Measurements from ENCODE around the gene CELA2A.

CELA2A gene

GRCh38 chr1:15444468-15445389, 11.8 kb upstream of the CELA2A start:
- Histone ChIP-seq H3K9me3 (ENCODE audit: control insufficient read depth, low read length) (no peaks in the 10 kb centered on the region), H3K27me3 (replicated peaks; ENCODE audit: control insufficient read depth, insufficient read depth, low read length, poor library complexity, severe bottlenecking) (no peaks in the 10 kb centered on the region), H3K4me1 (ENCODE audit: control insufficient read depth, insufficient read depth, low read length, poor library complexity, severe bottlenecking) (no peaks in the 10 kb centered on the region), H3K27ac (ENCODE audit: insufficient read depth, low read length, poor library complexity, severe bottlenecking) (no peak overlapping the region), H3K4me3 (ENCODE audit: insufficient read depth, low read depth, low read length, poor library complexity, severe bottlenecking) (no peak overlapping the region), H3K36me3 (ENCODE audit: control insufficient read depth, insufficient read depth, low read length) (no peaks in the 10 kb centered on the region)
- no peak for DNase-seq

GRCh38 chr1:15445390-15446122, 11.0 kb upstream of the CELA2A start:
- H3K4me3 ChIP-seq (ENCODE audit: insufficient read depth, low read depth, low read length, poor library complexity, severe bottlenecking): no peak overlapping the region
- no peaks in the 10 kb centered on the region for H3K27me3 ChIP-seq (replicated peaks; ENCODE audit: control insufficient read depth, insufficient read depth, low read length, poor library complexity, severe bottlenecking)

GRCh38 chr1:15446212-15446611, 10.3 kb upstream of the CELA2A start:
- Histone ChIP-seq H3K9me3 (ENCODE audit: control insufficient read depth, low read length) (no peaks in the 10 kb centered on the region), H3K36me3 (ENCODE audit: control insufficient read depth, insufficient read depth, low read length) (no peaks in the 10 kb centered on the region), H3K27me3 (replicated peaks; ENCODE audit: control insufficient read depth, insufficient read depth, low read length, poor library complexity, severe bottlenecking) (no peaks in the 10 kb centered on the region), H3K4me1 (ENCODE audit: control insufficient read depth, insufficient read depth, low read length, poor library complexity, severe bottlenecking) (no peaks in the 10 kb centered on the region), H3K27ac (ENCODE audit: insufficient read depth, low read length, poor library complexity, severe bottlenecking) (no peak overlapping the region), H3K4me3 (ENCODE audit: insufficient read depth, low read depth, low read length, poor library complexity, severe bottlenecking) (no peak overlapping the region)
- DNase-seq: no peak

More at GRCh38 chr1:15445390-15446122, 11.0 kb upstream of the CELA2A start:
- H3K27ac ChIP-seq (ENCODE audit: insufficient read depth, low read length, poor library complexity, severe bottlenecking): no peak overlapping the region
- H3K4me1 ChIP-seq (ENCODE audit: control insufficient read depth, insufficient read depth, low read length, poor library complexity, severe bottlenecking): no peaks in the 10 kb centered on the region
- no peaks in the 10 kb centered on the region for H3K9me3 ChIP-seq (ENCODE audit: control insufficient read depth, low read length)
- DNase-seq: no peak
- no peaks in the 10 kb centered on the region for H3K36me3 ChIP-seq (ENCODE audit: control insufficient read depth, insufficient read depth, low read length)

GRCh38 chr1:15448877-15449462, 7.6 kb upstream of the CELA2A start:
- no peak for DNase-seq
- Histone ChIP-seq H3K4me3 (ENCODE audit: insufficient read depth, low read depth, low read length, poor library complexity, severe bottlenecking) (no peak overlapping the region), H3K4me1 (ENCODE audit: control insufficient read depth, insufficient read depth, low read length, poor library complexity, severe bottlenecking) (no peaks in the 10 kb centered on the region), H3K27ac (ENCODE audit: insufficient read depth, low read length, poor library complexity, severe bottlenecking) (no peak overlapping the region), H3K36me3 (ENCODE audit: control insufficient read depth, insufficient read depth, low read length) (no peaks in the 10 kb centered on the region), H3K9me3 (ENCODE audit: control insufficient read depth, low read length) (no peaks in the 10 kb centered on the region), H3K27me3 (replicated peaks; ENCODE audit: control insufficient read depth, insufficient read depth, low read length, poor library complexity, severe bottlenecking) (no peaks in the 10 kb centered on the region)

- Histone ChIP-seq H3K4me3 (ENCODE audit: insufficient read depth, low read depth, low read length, poor library complexity, severe bottlenecking) (no peak overlapping the region), H3K27ac (ENCODE audit: insufficient read depth, low read length, poor library complexity, severe bottlenecking) (no peak overlapping the region), H3K4me1 (ENCODE audit: control insufficient read depth, insufficient read depth, low read length, poor library complexity, severe bottlenecking) (no peaks in the 10 kb centered on the region), H3K9me3 (ENCODE audit: control insufficient read depth, low read length) (no peaks in the 10 kb centered on the region), H3K27me3 (replicated peaks; ENCODE audit: control insufficient read depth, insufficient read depth, low read length, poor library complexity, severe bottlenecking) (no peaks in the 10 kb centered on the region), H3K36me3 (ENCODE audit: control insufficient read depth, insufficient read depth, low read length) (no peaks in the 10 kb centered on the region)
- DNase-seq: no peak
These were observed 7.0 kb upstream of the CELA2A start for GRCh38 chr1:15449567-15449966.

- Histone ChIP-seq H3K9me3 (ENCODE audit: control insufficient read depth, low read length) (no peaks in the 10 kb centered on the region), H3K4me3 (ENCODE audit: insufficient read depth, low read depth, low read length, poor library complexity, severe bottlenecking) (no peak overlapping the region), H3K27me3 (replicated peaks; ENCODE audit: control insufficient read depth, insufficient read depth, low read length, poor library complexity, severe bottlenecking) (no peaks in the 10 kb centered on the region), H3K27ac (ENCODE audit: insufficient read depth, low read length, poor library complexity, severe bottlenecking) (no peak overlapping the region), H3K36me3 (ENCODE audit: control insufficient read depth, insufficient read depth, low read length) (no peaks in the 10 kb centered on the region), H3K4me1 (ENCODE audit: control insufficient read depth, insufficient read depth, low read length, poor library complexity, severe bottlenecking) (no peaks in the 10 kb centered on the region)
- DNase-seq: no peak
These were observed 5.4 kb upstream of the CELA2A start for GRCh38 chr1:15451014-15451722.

- no peak for DNase-seq
- Histone ChIP-seq H3K27me3 (replicated peaks; ENCODE audit: control insufficient read depth, insufficient read depth, low read length, poor library complexity, severe bottlenecking) (no peaks in the 10 kb centered on the region), H3K9me3 (ENCODE audit: control insufficient read depth, low read length) (no peaks in the 10 kb centered on the region), H3K4me1 (ENCODE audit: control insufficient read depth, insufficient read depth, low read length, poor library complexity, severe bottlenecking) (no peaks in the 10 kb centered on the region), H3K4me3 (ENCODE audit: insufficient read depth, low read depth, low read length, poor library complexity, severe bottlenecking) (no peak overlapping the region), H3K36me3 (ENCODE audit: control insufficient read depth, insufficient read depth, low read length) (no peaks in the 10 kb centered on the region), H3K27ac (ENCODE audit: insufficient read depth, low read length, poor library complexity, severe bottlenecking) (no peak overlapping the region)
These were observed 4.3 kb upstream of the CELA2A start for GRCh38 chr1:15452216-15452615.

GRCh38 chr1:15452866-15453571, 3.5 kb upstream of the CELA2A start:
- no peaks in the 10 kb centered on the region for H3K27me3 ChIP-seq (replicated peaks; ENCODE audit: control insufficient read depth, insufficient read depth, low read length, poor library complexity, severe bottlenecking)
- no peaks in the 10 kb centered on the region for H3K4me1 ChIP-seq (ENCODE audit: control insufficient read depth, insufficient read depth, low read length, poor library complexity, severe bottlenecking)
- no peak for DNase-seq
- H3K4me3 ChIP-seq (ENCODE audit: insufficient read depth, low read depth, low read length, poor library complexity, severe bottlenecking): no peak overlapping the region
- H3K27ac ChIP-seq (ENCODE audit: insufficient read depth, low read length, poor library complexity, severe bottlenecking): no peak overlapping the region
- no peaks in the 10 kb centered on the region for H3K36me3 ChIP-seq (ENCODE audit: control insufficient read depth, insufficient read depth, low read length)
- no peaks in the 10 kb centered on the region for H3K9me3 ChIP-seq (ENCODE audit: control insufficient read depth, low read length)

- no peaks in the 10 kb centered on the region for H3K4me1 ChIP-seq (ENCODE audit: control insufficient read depth, insufficient read depth, low read length, poor library complexity, severe bottlenecking)
- H3K36me3 ChIP-seq (ENCODE audit: control insufficient read depth, insufficient read depth, low read length): no peaks in the 10 kb centered on the region
- no peak for DNase-seq
- H3K9me3 ChIP-seq (ENCODE audit: control insufficient read depth, low read length): no peaks in the 10 kb centered on the region
- H3K4me3 ChIP-seq (ENCODE audit: insufficient read depth, low read depth, low read length, poor library complexity, severe bottlenecking): no peak overlapping the region
- H3K27me3 ChIP-seq (replicated peaks; ENCODE audit: control insufficient read depth, insufficient read depth, low read length, poor library complexity, severe bottlenecking): no peaks in the 10 kb centered on the region
- no peak overlapping the region for H3K27ac ChIP-seq (ENCODE audit: insufficient read depth, low read length, poor library complexity, severe bottlenecking)
These were observed 2.8 kb upstream of the CELA2A start for GRCh38 chr1:15453734-15454133.
